Measurements from ENCODE around the gene NFIA.

Gene NFIA

DNA sequence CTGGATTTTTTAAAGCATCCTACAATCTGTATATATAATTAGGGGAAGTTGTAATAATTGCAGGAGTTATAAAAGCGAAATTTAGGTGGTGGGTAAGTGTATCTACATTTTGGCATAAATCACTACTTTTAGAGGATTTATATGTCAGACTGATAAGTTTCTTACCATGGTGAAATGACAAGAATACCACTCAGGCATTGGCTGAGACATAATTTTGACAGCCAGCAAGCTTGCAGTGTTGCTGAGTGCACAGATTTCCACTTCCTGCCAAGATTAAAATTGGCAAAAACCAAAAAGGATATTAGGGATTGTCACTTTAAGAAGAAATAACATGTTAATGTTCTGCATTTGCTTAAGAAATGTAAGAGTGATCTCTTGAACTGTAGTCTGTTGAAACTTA is 28.2 kb downstream of the NFIA start:
- DNase-seq = no peak
- no peaks in the 10 kb centered on the region for H3K4me1 ChIP-seq
- TF ChIP-seq CTCF (IDR thresholded peaks at IDR 0.05; ENCODE audit: low read depth, low read length) = no peak

GRCh38 chr1:61111084-61112004 is 29.0 kb downstream of the NFIA start:
- Histone ChIP-seq H3K9me3 (no peaks in the 10 kb centered on the region), H3K4me1 (no peaks in the 10 kb centered on the region), H3K4me3 (ENCODE audit: low read depth, low read length) (no peak overlapping the region), H3K36me3 (no peaks in the 10 kb centered on the region), H3K27me3 (no peaks in the 10 kb centered on the region)
- TF ChIP-seq CTCF (IDR thresholded peaks at IDR 0.05; ENCODE audit: low read depth, low read length) = no peak
- DNase-seq = no peak

More for the DNA sequence above, 28.2 kb downstream of the NFIA start:
- H3K27me3 ChIP-seq = no peaks in the 10 kb centered on the region
- no peak overlapping the region for H3K4me3 ChIP-seq (ENCODE audit: low read depth, low read length)
- no peaks in the 10 kb centered on the region for H3K9me3 ChIP-seq
- H3K36me3 ChIP-seq = no peaks in the 10 kb centered on the region

DNA sequence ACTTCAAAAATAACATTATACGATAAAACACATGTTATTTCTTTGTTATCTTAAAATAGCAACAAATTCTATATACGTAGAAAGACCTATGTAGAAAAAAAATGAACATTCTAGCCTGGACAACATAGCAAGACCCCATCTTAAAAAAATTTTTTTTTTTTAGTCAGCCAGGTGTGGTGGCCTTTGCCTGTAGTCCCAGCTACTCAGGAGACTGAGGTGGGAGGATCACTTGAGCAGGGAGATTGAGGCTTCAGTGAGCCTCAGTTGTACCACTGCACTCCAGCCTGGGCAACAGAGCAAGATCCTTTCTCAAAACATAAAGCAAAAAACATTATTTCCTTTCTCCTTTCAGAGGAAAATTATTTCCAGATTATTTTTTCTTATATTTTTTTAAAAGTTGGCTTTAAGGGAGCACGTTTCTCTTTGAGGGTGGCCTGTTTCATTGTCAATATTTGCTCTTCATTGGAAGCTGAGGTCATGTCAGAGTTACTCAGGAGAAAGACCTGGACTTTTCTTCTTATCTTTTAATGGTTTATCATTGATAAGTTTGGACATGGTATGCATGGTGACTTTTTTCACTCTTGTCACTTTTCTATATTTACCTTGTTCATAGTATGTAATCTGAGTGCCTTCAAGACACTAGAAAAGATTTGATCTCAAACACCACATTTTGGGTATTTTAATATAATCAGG is 32.0 kb downstream of the NFIA start:
- Histone ChIP-seq H3K4me3 (ENCODE audit: low read depth, low read length) (no peak overlapping the region), H3K36me3 (no peaks in the 10 kb centered on the region), H3K9me3 (no peaks in the 10 kb centered on the region), H3K4me1 (no peaks in the 10 kb centered on the region; the same call in 1 of the 2 replicates), H3K27me3 (no peaks in the 10 kb centered on the region)
- TF ChIP-seq CTCF (IDR thresholded peaks at IDR 0.05; ENCODE audit: low read depth, low read length) = no peak
- no peak for DNase-seq

DNA sequence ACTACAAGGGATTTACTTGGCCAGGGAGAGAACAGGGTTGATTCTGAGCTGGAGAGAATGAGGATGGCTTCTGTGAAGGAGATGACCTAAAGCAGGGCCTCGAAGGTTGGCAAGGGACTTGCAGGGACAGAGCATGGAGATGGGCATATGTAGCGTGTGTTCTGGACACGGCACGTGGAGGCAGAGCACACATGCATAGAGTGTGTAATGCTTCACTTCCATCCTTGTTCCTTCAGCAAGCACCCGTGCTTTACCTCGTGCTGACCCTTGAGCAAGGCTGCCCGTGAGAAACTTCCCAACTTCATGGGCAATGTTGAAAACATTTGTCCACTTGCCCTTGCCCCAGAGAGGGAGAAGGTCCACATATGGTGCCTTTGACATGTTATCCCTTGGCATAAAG is 33.1 kb downstream of the NFIA start:
- H3K27me3 ChIP-seq = no peaks in the 10 kb centered on the region
- TF ChIP-seq CTCF (IDR thresholded peaks at IDR 0.05; ENCODE audit: low read depth, low read length) = no peak
- DNase-seq = no peak
- H3K4me1 ChIP-seq = no peaks in the 10 kb centered on the region; the same call in 1 of the 2 replicates
- H3K4me3 ChIP-seq (ENCODE audit: low read depth, low read length) = no peak overlapping the region
- no peaks in the 10 kb centered on the region for H3K9me3 ChIP-seq
- H3K36me3 ChIP-seq = no peaks in the 10 kb centered on the region

GRCh38 chr1:61116421-61116820 is 34.1 kb downstream of the NFIA start:
- Histone ChIP-seq H3K27me3 (no peaks in the 10 kb centered on the region), H3K9me3 (no peaks in the 10 kb centered on the region), H3K36me3 (no peaks in the 10 kb centered on the region), H3K4me1 (no peaks in the 10 kb centered on the region; the same call in 1 of the 2 replicates), H3K4me3 (ENCODE audit: low read depth, low read length) (no peak overlapping the region)
- DNase-seq = no peak
- no peak for TF ChIP-seq CTCF (IDR thresholded peaks at IDR 0.05; ENCODE audit: low read depth, low read length)

DNA sequence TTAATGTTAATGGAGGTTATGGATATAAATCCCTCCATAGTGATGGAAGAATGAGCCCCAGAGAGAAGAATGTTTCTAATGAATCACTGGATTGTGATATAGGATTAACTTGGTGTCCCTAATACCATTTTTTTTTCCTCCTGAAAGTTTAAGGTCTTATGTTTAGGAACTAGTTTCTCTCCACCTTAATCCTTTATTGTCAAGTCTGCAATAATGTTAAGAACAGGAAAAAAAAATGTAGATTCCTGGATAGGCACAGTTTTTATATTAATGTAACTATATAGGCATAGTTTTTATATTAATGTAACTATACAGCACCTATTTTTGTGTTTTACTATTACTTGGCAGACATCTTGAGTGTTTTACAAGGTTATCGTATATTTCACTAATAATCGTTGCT is 34.9 kb downstream of the NFIA start:
- Histone ChIP-seq H3K27me3 (no peaks in the 10 kb centered on the region), H3K36me3 (no peaks in the 10 kb centered on the region), H3K4me3 (ENCODE audit: low read depth, low read length) (no peak overlapping the region), H3K9me3 (no peaks in the 10 kb centered on the region), H3K4me1 (no peaks in the 10 kb centered on the region; the same call in 1 of the 2 replicates)
- no peak for TF ChIP-seq CTCF (IDR thresholded peaks at IDR 0.05; ENCODE audit: low read depth, low read length)
- no peak for DNase-seq
